GM12864 (cell line): ENCODE measurements around the gene ZFX.
A peak's percentile ranks its signal among the peaks of the same experiment; 100 is the strongest.

Experiments
- DNase-seq: peaks from one replicate; pipeline ENCODE4 v3.0.0-alpha.2; 2011; ENCODE audit warnings: low read depth
- H3K4me3 ChIP-seq: 2 replicates; pipeline ENCODE4 v1.5.1; 2011; ENCODE audit warnings: mild to moderate bottlenecking, low read depth, low read length, control low read depth
- CTCF ChIP-seq: IDR thresholded peaks from 2 replicates; pipeline ENCODE4 v1.5.1; 2011; ENCODE audit warnings: low read depth, mild to moderate bottlenecking, moderate library complexity, low read length, control low read depth, inconsistent platforms; ENCODE audit errors: missing control alignments

Gene ZFX

GRCh38 chrX:24229976-24230375 is 80.4 kb downstream of the ZFX start:
- H3K4me3 ChIP-seq = no peak overlapping the region
- no peak for DNase-seq
- TF ChIP-seq CTCF = no peak

GRCh38 chrX:24231131-24231540 is 81.6 kb downstream of the ZFX start:
- no peak for TF ChIP-seq CTCF
- no peak for DNase-seq
- no peak overlapping the region for H3K4me3 ChIP-seq

- no peak overlapping the region for H3K4me3 ChIP-seq
- no peak for DNase-seq
- TF ChIP-seq CTCF = no peak
Measured at GRCh38 chrX:24231641-24232179, 82.2 kb downstream of the ZFX start.

- TF ChIP-seq CTCF = no peak
- H3K4me3 ChIP-seq = no peak overlapping the region
- DNase-seq = no peak
Measured at GRCh38 chrX:24232796-24233195, 83.3 kb downstream of the ZFX start.

GRCh38 chrX:24235084-24235710 is 85.7 kb downstream of the ZFX start:
- DNase-seq = no peak
- no peak for TF ChIP-seq CTCF
- no peak overlapping the region; the same call in 1 of the 2 replicates for H3K4me3 ChIP-seq

- peak; percentile 2 for TF ChIP-seq CTCF
- H3K4me3 ChIP-seq = no peak overlapping the region; the same call in 1 of the 2 replicates
- DNase-seq = no peak
Measured at GRCh38 chrX:24241822-24242648, 92.5 kb downstream of the ZFX start.
